HepG2 (cell line): ENCODE data around the gene OSBPL10. TPM values are rescaled to one million over a fixed set of nuclear protein-coding genes. Genes with fewer than 3 reads are reported as not detected.
A peak's percentile ranks its signal among the peaks of the same experiment; 100 is the strongest.

Experiments
- AGO2 ChIP-seq: fragments of 200-400 bp; formaldehyde crosslinking; optimal IDR thresholded peaks from 2 replicates; pipeline ENCODE3; 2017; ENCODE audit warnings: mild to moderate bottlenecking, low read depth, low read length, moderate library complexity
- ARID2 ChIP-seq: sonication (generic); formaldehyde crosslinking; IDR thresholded peaks from 2 replicates; pipeline ENCODE4 v1.8.1; 2022; ENCODE audit warnings: mild to moderate bottlenecking, missing genetic modification reagents, borderline replicate concordance
- GTF3A ChIP-seq: sonication (generic); formaldehyde crosslinking; conservative IDR thresholded peaks from 2 replicates; pipeline ENCODE4 v1.4.0; 2020; ENCODE audit warnings: mild to moderate bottlenecking, missing genetic modification reagents
- MIER3 ChIP-seq: IDR thresholded peaks from 2 replicates; pipeline ENCODE4 v1.6.1; 2016; ENCODE audit warnings: missing compliant biosample characterization, borderline replicate concordance
- NR2F1 ChIP-seq, 2 experiments: fragments of 450-650 bp in 1 of 2; formaldehyde crosslinking in 1 of 2; IDR thresholded peaks; 2 replicates each; pipeline versions ENCODE4 v1.5.0 to v1.6.1; 2016 to 2020; ENCODE audit warnings: mild to moderate bottlenecking in 1 of 2, missing compliant biosample characterization in 1 of 2, missing genetic modification reagents in 1 of 2, moderate library complexity in 1 of 2
- POLR2A ChIP-seq, 2 experiments: IDR thresholded peaks; 2 replicates each; pipeline ENCODE4 v1.6.1; 2011; ENCODE audit warnings: low read depth in 2 of 2, low read length in 2 of 2, mild to moderate bottlenecking in 1 of 2, moderate library complexity in 1 of 2; ENCODE audit not compliant: insufficient read depth in 1 of 2
- RXRB ChIP-seq: IDR thresholded peaks from 2 replicates; pipeline ENCODE4 v1.6.1; 2016; ENCODE audit warnings: borderline replicate concordance, missing genetic modification reagents, missing compliant biosample characterization
- TAF1 ChIP-seq: sonication (generic); formaldehyde crosslinking; IDR thresholded peaks from 2 replicates; pipeline ENCODE4 v1.4.0; 2020; ENCODE audit warnings: missing genetic modification reagents
- TCF7L2 ChIP-seq: IDR thresholded peaks from 2 replicates; pipeline ENCODE4 v1.6.1; 2011; ENCODE audit warnings: mild to moderate bottlenecking, low read depth, low read length, moderate library complexity
- TP53 ChIP-seq: sonication (generic); formaldehyde crosslinking; conservative IDR thresholded peaks from 2 replicates; pipeline ENCODE4 v1.4.0; 2020; ENCODE audit warnings: missing genetic modification reagents
- ZBTB1 ChIP-seq: sonication (generic); formaldehyde crosslinking; IDR thresholded peaks from 2 replicates; pipeline ENCODE4 v1.4.0; 2020; ENCODE audit warnings: missing genetic modification reagents, borderline replicate concordance
- ZNF121 ChIP-seq: sonication (generic); formaldehyde crosslinking; IDR thresholded peaks from 2 replicates; pipeline ENCODE4 v1.5.0; 2020; ENCODE audit warnings: mild to moderate bottlenecking, missing genetic modification reagents
- polyA plus RNA-seq, 8 experiments: library from polyadenylated mRNA; depleted of rRNA in 3 of 8; stranded (reverse) in 7 of 8; unstranded in 1 of 8; fragments of >200 nt; fragmentation: Illumina TruSeq in 4 of 8; extraction: Trizol in 4 of 8; gene quantifications; 2 replicates each; pipeline versions ENCODE4 v1.2.1 to v1.2.3, GENCODE V29; 2011 to 2016; ENCODE audit warnings: low read depth in 4 of 8, missing spikeins in 1 of 8, mixed read lengths in 1 of 8; ENCODE audit not compliant: insufficient read depth in 1 of 8
- total RNA-seq, 5 experiments: library from RNA; depleted of rRNA; stranded (reverse); fragments of >200 nt; fragmentation: Illumina TruSeq; extraction: Trizol; gene quantifications; 2 replicates each; pipeline ENCODE4 v1.2.3, GENCODE V29; 2016; ENCODE audit warnings: low read depth in 1 of 5
- TF ChIP-seq, protein P1 (sequence below): sonication (generic); formaldehyde crosslinking; IDR thresholded peaks from 2 replicates; pipeline ENCODE4 v1.8.1; 2023; ENCODE audit warnings: mild to moderate bottlenecking, missing genetic modification reagents, borderline replicate concordance
- TF ChIP-seq, protein P2 (sequence below): sonication (generic); formaldehyde crosslinking; IDR thresholded peaks from 2 replicates; pipeline ENCODE4 v1.4.0; 2020; ENCODE audit warnings: missing genetic modification reagents
- TF ChIP-seq, protein P3 (sequence below): sonication (generic); formaldehyde crosslinking; IDR thresholded peaks from 2 replicates; pipeline ENCODE4 v1.4.0; 2020; ENCODE audit warnings: mild to moderate bottlenecking, missing genetic modification reagents
- TF ChIP-seq, protein P4 (sequence below): sonication (generic); formaldehyde crosslinking; IDR thresholded peaks from 2 replicates; pipeline ENCODE4 v1.5.0; 2020; ENCODE audit warnings: missing genetic modification reagents, mild to moderate bottlenecking, borderline replicate concordance
- TF ChIP-seq, protein P5 (sequence below): sonication (generic); formaldehyde crosslinking; IDR thresholded peaks from 2 replicates; pipeline ENCODE4; 2020; ENCODE audit warnings: missing genetic modification reagents, mild to moderate bottlenecking, borderline replicate concordance
- TF ChIP-seq, protein P6 (sequence below): sonication (generic); formaldehyde crosslinking; IDR thresholded peaks from 2 replicates; pipeline ENCODE4 v1.5.0; 2020; ENCODE audit warnings: mild to moderate bottlenecking, missing genetic modification reagents, moderate library complexity

OSBPL10 gene
- total and polyA plus RNA-seq, 2 of the 13 experiments (the other 11 are each of a cell fraction or from before 2014, with no cell fraction given): 10.3 to 28.6 TPM

DNA sequence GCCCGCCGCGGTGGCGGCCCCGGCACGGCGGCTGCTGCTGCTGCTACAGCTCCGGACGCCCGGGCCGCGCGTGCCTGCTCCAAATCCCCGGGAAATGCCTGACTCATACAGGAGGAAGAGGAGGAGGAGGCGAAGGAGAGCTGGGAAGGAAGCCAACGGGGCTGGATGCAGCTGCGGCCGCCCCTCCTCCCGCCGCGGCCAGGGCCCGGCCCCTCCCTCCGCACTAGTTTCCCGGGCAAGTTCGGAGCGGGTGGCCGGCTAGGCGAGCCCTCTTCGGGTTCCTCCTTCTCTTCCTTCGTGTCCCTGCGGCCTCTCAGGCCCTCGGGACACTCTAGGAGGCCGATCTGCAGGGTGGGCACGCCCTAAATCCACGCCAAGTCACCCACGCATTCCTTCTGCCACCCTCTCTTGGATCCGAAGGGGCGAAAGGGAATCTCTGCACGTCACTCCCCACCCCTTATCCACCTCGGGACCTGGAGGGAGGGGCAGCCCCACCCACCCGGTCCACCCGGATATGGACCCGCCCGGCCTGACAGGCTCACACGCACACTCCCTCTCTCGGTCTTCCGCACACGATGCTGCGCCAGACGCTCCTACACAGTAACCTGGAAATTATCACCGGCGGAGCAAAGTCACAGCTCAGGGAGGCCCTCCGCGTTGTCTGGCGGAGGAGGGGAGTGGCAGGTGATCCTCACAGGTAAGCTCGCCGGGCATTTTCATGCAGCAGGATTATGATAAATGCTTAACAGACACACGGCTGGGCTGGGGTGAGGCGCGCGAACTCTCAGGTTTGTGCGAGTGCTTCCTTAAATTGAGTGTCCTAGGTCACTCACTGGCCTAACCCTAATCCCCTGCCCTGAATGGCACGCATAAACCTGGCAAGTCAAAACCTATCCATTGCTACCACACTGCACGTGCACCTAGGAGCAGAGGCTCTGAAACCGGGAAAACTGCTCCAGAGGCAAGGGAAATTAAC lies at the start of gene OSBPL10, which contains the start of gene ZNF860 (continued):
- TF ChIP-seq, protein P1, sequence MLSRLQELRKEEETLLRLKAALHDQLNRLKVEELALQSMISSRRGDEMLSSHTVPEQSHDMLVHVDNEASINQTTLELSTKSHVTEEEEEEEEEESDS (CRISPR knock-in tag): no peak
- TF ChIP-seq, protein P2, sequence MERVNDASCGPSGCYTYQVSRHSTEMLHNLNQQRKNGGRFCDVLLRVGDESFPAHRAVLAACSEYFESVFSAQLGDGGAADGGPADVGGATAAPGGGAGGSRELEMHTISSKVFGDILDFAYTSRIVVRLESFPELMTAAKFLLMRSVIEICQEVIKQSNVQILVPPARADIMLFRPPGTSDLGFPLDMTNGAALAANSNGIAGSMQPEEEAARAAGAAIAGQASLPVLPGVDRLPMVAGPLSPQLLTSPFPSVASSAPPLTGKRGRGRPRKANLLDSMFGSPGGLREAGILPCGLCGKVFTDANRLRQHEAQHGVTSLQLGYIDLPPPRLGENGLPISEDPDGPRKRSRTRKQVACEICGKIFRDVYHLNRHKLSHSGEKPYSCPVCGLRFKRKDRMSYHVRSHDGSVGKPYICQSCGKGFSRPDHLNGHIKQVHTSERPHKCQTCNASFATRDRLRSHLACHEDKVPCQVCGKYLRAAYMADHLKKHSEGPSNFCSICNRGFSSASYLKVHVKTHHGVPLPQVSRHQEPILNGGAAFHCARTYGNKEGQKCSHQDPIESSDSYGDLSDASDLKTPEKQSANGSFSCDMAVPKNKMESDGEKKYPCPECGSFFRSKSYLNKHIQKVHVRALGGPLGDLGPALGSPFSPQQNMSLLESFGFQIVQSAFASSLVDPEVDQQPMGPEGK (CRISPR knock-in tag): peak; percentile 90
- TF ChIP-seq NR2F1 (CRISPR knock-in tag; IDR thresholded peaks at IDR 0.05): no peak
- no peak for TF ChIP-seq MIER3 (CRISPR knock-in tag)
- TF ChIP-seq, protein P3, sequence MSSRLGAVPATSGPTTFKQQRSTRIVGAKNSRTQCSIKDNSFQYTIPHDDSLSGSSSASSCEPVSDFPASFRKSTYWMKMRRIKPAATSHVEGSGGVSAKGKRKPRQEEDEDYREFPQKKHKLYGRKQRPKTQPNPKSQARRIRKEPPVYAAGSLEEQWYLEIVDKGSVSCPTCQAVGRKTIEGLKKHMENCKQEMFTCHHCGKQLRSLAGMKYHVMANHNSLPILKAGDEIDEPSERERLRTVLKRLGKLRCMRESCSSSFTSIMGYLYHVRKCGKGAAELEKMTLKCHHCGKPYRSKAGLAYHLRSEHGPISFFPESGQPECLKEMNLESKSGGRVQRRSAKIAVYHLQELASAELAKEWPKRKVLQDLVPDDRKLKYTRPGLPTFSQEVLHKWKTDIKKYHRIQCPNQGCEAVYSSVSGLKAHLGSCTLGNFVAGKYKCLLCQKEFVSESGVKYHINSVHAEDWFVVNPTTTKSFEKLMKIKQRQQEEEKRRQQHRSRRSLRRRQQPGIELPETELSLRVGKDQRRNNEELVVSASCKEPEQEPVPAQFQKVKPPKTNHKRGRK (CRISPR knock-in tag): no peak
- TF ChIP-seq RXRB: no peak
- no peak for TF ChIP-seq ZNF121 (CRISPR knock-in tag)
- TF ChIP-seq, protein P4, sequence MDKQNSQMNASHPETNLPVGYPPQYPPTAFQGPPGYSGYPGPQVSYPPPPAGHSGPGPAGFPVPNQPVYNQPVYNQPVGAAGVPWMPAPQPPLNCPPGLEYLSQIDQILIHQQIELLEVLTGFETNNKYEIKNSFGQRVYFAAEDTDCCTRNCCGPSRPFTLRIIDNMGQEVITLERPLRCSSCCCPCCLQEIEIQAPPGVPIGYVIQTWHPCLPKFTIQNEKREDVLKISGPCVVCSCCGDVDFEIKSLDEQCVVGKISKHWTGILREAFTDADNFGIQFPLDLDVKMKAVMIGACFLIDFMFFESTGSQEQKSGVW (CRISPR knock-in tag): no peak
- TF ChIP-seq TP53 (CRISPR knock-in tag): no peak; the same call in 1 of the 2 replicates
- TF ChIP-seq, protein P5, sequence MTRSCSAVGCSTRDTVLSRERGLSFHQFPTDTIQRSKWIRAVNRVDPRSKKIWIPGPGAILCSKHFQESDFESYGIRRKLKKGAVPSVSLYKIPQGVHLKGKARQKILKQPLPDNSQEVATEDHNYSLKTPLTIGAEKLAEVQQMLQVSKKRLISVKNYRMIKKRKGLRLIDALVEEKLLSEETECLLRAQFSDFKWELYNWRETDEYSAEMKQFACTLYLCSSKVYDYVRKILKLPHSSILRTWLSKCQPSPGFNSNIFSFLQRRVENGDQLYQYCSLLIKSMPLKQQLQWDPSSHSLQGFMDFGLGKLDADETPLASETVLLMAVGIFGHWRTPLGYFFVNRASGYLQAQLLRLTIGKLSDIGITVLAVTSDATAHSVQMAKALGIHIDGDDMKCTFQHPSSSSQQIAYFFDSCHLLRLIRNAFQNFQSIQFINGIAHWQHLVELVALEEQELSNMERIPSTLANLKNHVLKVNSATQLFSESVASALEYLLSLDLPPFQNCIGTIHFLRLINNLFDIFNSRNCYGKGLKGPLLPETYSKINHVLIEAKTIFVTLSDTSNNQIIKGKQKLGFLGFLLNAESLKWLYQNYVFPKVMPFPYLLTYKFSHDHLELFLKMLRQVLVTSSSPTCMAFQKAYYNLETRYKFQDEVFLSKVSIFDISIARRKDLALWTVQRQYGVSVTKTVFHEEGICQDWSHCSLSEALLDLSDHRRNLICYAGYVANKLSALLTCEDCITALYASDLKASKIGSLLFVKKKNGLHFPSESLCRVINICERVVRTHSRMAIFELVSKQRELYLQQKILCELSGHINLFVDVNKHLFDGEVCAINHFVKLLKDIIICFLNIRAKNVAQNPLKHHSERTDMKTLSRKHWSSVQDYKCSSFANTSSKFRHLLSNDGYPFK (CRISPR knock-in tag): no peak
- no peak for TF ChIP-seq ZBTB1 (CRISPR knock-in tag)
- no peak for TF ChIP-seq ARID2 (CRISPR knock-in tag)
- peak; percentile 17 for TF ChIP-seq AGO2
- TF ChIP-seq POLR2A (IDR thresholded peaks at IDR 0.05; ENCODE audit: insufficient read depth in 1 of 2, low read depth in 2 of 2, low read length in 2 of 2): peak in 1 of 2 experiments; percentile 46; a peak in 1 of 4 replicates
- 0 out of 2 replicates have a peak, but pooled peaks have one; percentile 14 for TF ChIP-seq TAF1 (CRISPR knock-in tag)
- TF ChIP-seq, protein P6, sequence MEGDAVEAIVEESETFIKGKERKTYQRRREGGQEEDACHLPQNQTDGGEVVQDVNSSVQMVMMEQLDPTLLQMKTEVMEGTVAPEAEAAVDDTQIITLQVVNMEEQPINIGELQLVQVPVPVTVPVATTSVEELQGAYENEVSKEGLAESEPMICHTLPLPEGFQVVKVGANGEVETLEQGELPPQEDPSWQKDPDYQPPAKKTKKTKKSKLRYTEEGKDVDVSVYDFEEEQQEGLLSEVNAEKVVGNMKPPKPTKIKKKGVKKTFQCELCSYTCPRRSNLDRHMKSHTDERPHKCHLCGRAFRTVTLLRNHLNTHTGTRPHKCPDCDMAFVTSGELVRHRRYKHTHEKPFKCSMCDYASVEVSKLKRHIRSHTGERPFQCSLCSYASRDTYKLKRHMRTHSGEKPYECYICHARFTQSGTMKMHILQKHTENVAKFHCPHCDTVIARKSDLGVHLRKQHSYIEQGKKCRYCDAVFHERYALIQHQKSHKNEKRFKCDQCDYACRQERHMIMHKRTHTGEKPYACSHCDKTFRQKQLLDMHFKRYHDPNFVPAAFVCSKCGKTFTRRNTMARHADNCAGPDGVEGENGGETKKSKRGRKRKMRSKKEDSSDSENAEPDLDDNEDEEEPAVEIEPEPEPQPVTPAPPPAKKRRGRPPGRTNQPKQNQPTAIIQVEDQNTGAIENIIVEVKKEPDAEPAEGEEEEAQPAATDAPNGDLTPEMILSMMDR (CRISPR knock-in tag): peak; percentile 41; the same call in 1 of the 2 replicates
- TF ChIP-seq TCF7L2: no peak
- no peak for TF ChIP-seq GTF3A (CRISPR knock-in tag)
